BJ (cell line): ENCODE results near the gene IL1R1. TPM values are rescaled to one million over a fixed set of nuclear protein-coding genes. Genes with fewer than 3 reads are reported as not detected.
"Not testable (repeated sequence)": the region's sequence is repeated elsewhere in the genome, so short reads cannot be mapped to it uniquely, and the experiment has no call there.

Experiments used
- CTCF ChIA-PET: fragments of 350-600 bp; formaldehyde crosslinking; extraction: SDS; loops from one replicate; lab custom pipeline; 2021; ENCODE audit warnings: antibody characterized with exemption, inconsistent platforms; lab: Yijun Ruan, JAX
- POLR2A ChIA-PET: fragments of 300-600 bp; sonication (Branson Sonifier 250); formaldehyde crosslinking; extraction: SDS; loops from one replicate; lab custom pipeline; 2021; ENCODE audit warnings: antibody characterized with exemption; lab: Charles Lee
- DNase-seq: peaks from one replicate; pipeline ENCODE4 v3.0.0-alpha.2; 2011; ENCODE audit warnings: low read depth
- H3K27me3 ChIP-seq: 2 replicates; pipeline ENCODE4 v1.6.0; 2011; ENCODE audit warnings: low read length; ENCODE audit not compliant: control insufficient read depth, insufficient read depth
- H3K36me3 ChIP-seq: 2 replicates; pipeline ENCODE4 v1.5.1; 2011; ENCODE audit warnings: low read length; ENCODE audit not compliant: control insufficient read depth, insufficient read depth
- H3K4me3 ChIP-seq: 2 replicates; pipeline ENCODE4 v1.5.1; 2011; ENCODE audit warnings: low read depth, mild to moderate bottlenecking, control low read depth, low read length
- CTCF ChIP-seq: IDR thresholded peaks from 2 replicates; pipeline ENCODE4 v1.5.1; 2011; ENCODE audit warnings: low read depth, mild to moderate bottlenecking, control low read depth, inconsistent platforms, low read length, moderate library complexity; ENCODE audit not compliant: insufficient read depth
- polyA plus RNA-seq: library from polyadenylated mRNA; depleted of rRNA; stranded (reverse); fragments of >200 nt; gene quantifications from 2 replicates; pipeline ENCODE4 v1.2.3, GENCODE V29; 2011

The IL1R1 gene
- polyA plus RNA-seq, 1 experiment = 37.3 TPM

GRCh38 chr2:102122909-102123308, 19.6 kb upstream of the IL1R1 start:
- H3K36me3 ChIP-seq = no peaks in the 10 kb centered on the region
- TF ChIP-seq CTCF = no peak
- H3K27me3 ChIP-seq = no peaks in the 10 kb centered on the region
- CTCF ChIA-PET = interaction anchor here (0.8 to 1.9 kb wide), 4 partner anchors 14 to 103 kb away, joined by 3 to 6 read pairs (median 4); partner anchors contain the start of gene IL1R1
- no peak for DNase-seq
- POLR2A ChIA-PET = interaction anchor here (0.5 kb wide), 1 partner anchor 128 kb away, joined by 3 read pairs; no protein-coding TSS in a partner anchor
- H3K4me3 ChIP-seq = no peak overlapping the region

- POLR2A ChIA-PET, H3K36me3 ChIP-seq, H3K4me3 ChIP-seq, DNase-seq, H3K27me3 ChIP-seq: not testable (repeated sequence)
- CTCF ChIA-PET = interaction anchor here (1.9 kb wide), 1 partner anchor 17 kb away, joined by 6 read pairs; the partner anchor contains the start of gene IL1R1
These were observed 18.1 kb upstream of the IL1R1 start for GRCh38 chr2:102124421-102124820.

GRCh38 chr2:102126169-102126568, 16.4 kb upstream of the IL1R1 start:
- no peaks in the 10 kb centered on the region for H3K27me3 ChIP-seq
- no peak for TF ChIP-seq CTCF
- POLR2A ChIA-PET = no interaction called here
- CTCF ChIA-PET = interaction anchor here (1.0 to 2.4 kb wide), 5 partner anchors 15 to 115 kb away, joined by 3 to 9 read pairs (median 6); no protein-coding TSS in a partner anchor
- no peaks in the 10 kb centered on the region for H3K36me3 ChIP-seq
- DNase-seq = no peak
- no peak overlapping the region for H3K4me3 ChIP-seq

GRCh38 chr2:102126660-102127059, 15.9 kb upstream of the IL1R1 start:
- TF ChIP-seq CTCF = no peak
- DNase-seq = no peak
- CTCF ChIA-PET = interaction anchor here (1.1 to 2.4 kb wide), 4 partner anchors 93 to 114 kb away, joined by 3 to 9 read pairs (median 6); no protein-coding TSS in a partner anchor
- H3K4me3 ChIP-seq = no peak overlapping the region
- POLR2A ChIA-PET = no interaction called here
- no peaks in the 10 kb centered on the region for H3K36me3 ChIP-seq
- no peaks in the 10 kb centered on the region for H3K27me3 ChIP-seq

GRCh38 chr2:102129082-102129481, 13.5 kb upstream of the IL1R1 start:
- no peak for TF ChIP-seq CTCF
- no peak for DNase-seq
- Histone ChIP-seq H3K4me3 (no peak overlapping the region), H3K36me3 (no peaks in the 10 kb centered on the region), H3K27me3 (no peaks in the 10 kb centered on the region)
- ChIA-PET POLR2A (no interaction called here), CTCF (interaction anchor here (0.7 to 1.8 kb wide), 2 partner anchors 13 to 67 kb away, joined by 4 read pairs; no protein-coding TSS in a partner anchor)
